NCI-H2081 treated with DMSO at 0.1 percent for 48 hours (cell line): ENCODE measurements around the gene DDX1.
"Not testable (repeated sequence)": the region's sequence is repeated elsewhere in the genome, so short reads cannot be mapped to it uniquely, and the experiment has no call there.

ENCODE experiments used
- DNase-seq: peaks from one replicate; lab custom pipeline; 2025; lab: John Stamatoyannopoulos, UW

Gene DDX1

DNA sequence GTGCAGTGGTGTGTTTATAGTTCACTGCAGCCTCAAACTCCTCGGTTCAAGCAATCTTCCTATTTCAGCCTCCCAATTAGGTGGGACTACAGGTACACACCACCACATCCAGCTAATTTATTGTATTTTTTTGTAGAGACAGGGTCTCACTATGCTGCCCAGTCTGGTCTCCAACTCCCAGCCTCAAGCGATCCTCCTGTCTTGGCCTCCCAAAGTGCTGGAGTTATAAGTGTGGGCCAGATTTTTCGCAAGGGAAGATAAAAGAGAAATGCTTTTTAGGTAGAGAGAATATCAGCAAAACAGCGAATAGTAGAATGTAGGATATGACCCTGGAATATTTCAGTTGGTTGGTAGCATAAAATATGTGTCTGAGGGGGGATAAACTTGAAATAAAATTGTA is 4.3 kb downstream of the DDX1 start:
- no peak for DNase-seq

- DNase-seq: no peak
Measured at GRCh38 chr2:15596350-15596749, 4.7 kb downstream of the DDX1 start.

GRCh38 chr2:15596968-15597367 is 5.3 kb downstream of the DDX1 start:
- DNase-seq: no peak

GRCh38 chr2:15599994-15600393 is 8.3 kb downstream of the DDX1 start:
- no peak for DNase-seq

- no peak for DNase-seq
Measured at GRCh38 chr2:15601681-15602080, 10.0 kb downstream of the DDX1 start.

DNA sequence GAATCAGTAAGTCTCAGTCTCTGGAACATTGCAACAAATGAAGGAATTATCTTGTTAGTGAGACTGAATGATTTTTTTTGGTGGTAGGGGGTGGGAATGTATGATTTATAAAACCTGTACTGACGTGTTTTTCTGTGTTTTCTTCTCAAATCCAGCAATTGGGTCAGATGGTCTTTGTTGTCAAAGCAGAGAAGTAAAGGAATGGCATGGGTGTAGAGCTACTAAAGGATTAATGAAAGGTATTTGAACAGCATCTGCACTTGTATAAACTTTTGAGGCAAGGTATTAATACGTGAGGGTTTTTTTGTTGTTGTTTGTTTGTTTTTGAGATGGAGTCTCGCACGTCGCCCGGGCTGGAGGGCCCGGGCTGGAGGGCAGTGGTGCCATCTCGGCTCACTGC is 10.7 kb downstream of the DDX1 start:
- no peak for DNase-seq

DNA sequence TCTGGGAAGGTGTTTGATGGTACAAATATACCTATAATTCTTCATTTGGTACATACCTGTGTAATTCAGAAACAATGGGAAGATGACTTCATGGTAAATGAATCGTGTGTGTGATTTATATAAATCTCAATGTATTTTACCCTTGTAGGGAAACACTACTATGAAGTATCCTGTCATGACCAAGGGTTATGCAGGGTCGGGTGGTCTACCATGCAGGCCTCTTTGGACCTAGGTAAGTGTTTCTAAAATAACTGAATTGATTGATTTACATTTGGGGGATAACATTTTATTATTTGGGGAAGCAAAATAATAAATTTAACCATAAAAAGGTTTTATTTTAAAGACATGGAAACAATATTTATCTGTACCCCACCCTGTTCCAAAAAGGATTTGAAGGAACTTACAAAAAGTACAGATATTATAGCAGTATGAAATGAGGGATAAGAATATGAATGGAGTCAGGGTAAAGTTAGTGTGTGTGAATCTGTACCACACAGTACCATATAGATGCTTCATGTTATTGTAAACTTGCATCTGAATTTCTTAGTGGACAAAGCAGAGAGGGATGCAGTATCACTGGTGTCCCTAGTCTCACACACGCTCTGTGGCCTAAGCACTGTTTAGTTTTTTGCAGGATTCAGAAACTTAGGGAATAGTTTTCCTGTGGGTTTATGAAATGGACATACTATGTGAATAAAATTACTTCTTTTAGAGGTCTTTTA is 11.5 kb downstream of the DDX1 start:
- DNase-seq: no peak

DNA sequence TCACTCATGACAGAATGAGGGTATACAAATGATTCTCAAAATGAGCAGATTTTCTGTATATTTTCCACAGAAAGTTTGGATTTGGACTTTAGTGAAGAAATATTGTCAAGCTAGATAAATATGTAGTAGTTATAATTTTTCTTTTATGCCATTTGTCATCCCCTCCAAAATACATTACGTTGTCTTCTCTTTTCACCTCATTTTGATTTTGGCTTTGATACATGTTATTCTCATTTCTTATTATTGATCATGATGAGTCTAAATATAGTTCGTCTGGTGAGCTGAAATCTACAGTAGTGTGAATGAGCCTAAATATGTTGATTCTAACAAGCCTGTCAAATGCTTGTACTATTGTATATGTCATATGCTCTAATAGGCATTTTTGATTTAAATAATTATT is 12.3 kb downstream of the DDX1 start:
- DNase-seq: no peak

DNA sequence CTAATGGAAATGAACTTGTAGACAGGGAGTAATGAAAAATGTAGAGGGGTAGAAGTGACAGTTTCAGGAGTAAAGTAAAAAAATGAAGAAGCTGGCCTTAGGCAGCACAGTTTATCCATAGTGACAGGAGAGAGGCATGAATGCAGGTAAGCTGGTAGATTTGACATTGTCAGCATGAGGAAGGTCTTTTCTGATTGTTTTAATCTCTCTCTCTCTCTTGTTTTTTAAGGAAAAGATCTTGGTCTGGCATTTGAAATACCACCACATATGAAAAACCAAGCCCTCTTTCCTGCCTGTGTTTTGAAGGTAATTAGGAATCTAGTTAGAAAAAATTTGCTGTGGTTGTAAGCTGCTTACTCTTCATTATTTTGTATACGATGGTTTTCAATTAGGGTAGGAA is 14.1 kb downstream of the DDX1 start:
- no peak for DNase-seq

GRCh38 chr2:15606481-15607441 is 15.1 kb downstream of the DDX1 start:
- DNase-seq: no peak

- DNase-seq: no peak
Measured at GRCh38 chr2:15607709-15608391, 16.2 kb downstream of the DDX1 start.

DNA sequence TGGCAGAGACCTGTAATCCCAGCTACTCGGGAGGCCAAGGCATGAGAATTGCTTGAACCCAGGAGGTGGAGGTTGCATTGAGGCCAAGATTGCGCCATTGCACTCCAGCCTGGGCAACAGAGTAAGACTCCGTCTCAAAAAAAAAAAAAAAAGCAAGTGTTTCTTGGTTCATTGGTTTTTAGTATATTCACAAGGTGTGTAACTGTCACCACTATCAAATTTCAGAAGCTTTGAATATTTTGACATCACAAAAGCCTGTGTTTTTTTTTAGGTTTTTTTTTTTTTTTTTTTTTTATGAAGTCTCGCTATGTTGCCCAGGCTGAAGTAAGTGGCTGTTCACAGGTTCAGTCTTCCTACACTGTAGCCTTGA is 16.7 kb downstream of the DDX1 start:
- DNase-seq: no peak

DNA sequence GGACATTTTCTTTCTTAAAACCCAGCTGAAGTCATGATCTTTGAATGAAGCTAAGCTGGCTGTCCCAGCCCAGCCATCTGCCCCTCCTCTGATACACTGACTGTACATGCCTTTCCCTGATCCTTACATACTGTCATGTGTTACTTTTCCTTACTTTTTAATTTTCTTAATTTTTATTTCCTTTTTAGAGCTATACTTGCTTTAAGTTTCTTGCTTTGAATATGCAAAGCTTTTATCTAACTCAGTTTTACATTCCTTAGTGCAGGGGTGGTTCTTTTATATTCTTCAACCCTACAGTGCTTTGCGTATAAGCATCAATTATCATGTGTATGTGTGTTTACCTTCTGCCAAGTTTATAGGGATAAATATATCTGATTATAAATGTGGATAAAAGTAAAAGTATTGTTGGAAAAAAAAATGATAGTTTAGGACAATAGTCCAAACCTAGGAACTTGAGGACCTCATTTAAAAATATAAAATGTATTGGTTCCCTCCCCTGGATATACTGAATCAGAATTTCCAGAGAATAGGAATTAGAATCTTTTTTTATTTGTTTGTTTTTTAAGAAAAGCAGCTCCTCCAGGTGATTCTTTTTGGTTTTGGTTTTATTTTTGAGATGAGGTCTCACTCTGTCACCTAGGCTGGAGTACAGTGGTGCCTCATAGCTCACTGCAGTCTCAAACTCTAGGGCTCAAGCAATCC is 17.8 kb downstream of the DDX1 start:
- DNase-seq: no peak

DNA sequence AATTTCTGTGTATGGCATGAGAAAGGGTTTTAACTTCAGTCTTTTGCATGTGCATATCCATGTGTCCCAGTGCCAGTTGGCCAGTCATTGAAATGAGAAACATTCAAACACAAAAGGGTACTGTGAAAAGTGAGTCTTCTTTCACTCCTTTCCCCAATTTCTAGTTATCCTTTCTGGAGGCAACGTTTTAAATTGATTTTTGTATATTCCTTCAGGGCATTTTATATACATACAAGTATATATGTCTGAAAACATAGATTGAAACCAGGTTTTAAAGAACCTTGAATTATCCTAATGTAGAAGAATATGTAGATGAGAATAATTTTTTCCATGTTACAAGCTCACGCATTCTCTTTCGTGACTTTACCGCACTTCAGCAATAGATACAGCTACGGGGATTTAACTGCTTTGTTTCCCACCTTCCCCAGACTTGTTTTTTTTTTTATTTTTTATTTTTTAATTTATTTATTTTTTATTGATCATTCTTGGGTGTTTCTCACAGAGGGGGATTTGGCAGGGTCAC is 18.8 kb downstream of the DDX1 start:
- no peak for DNase-seq

GRCh38 chr2:15612101-15612500 is 20.4 kb downstream of the DDX1 start:
- DNase-seq: not testable (repeated sequence)

DNA sequence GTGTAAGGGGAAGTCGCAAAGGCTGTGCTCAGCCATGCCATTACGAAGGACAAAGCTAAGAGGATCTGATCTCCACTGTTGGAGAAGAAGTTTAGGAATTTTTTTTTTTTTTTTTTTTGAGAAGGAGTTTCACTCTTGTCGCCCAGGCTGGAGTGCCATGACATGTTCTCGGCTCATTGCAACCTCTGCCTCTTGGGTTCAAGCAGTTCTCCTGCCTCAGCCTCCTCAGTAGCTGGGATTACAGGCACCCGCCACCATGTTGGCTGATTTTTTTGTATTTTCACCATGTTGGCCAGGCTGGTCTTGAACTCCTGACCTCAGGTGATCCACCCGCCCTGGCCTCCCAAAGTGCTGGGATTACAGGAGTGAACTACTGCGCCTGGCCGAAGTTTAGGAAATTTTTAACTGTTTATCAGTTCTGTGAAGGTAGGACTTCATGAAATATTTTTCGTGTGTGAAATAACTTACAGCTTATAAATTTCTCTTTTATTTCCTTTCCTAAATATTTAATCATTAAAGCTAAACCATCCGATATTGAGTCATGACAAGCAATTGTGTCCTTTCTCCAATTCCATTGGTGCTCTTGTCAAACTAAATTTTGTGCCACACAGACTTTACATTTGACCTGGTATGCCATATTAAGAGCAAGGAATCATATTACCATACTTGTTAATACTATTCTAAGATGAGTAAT is 22.2 kb downstream of the DDX1 start:
- DNase-seq: no peak

- no peak for DNase-seq
Measured at GRCh38 chr2:15614545-15615300, 23.1 kb downstream of the DDX1 start.

GRCh38 chr2:15615301-15615920 is 23.7 kb downstream of the DDX1 start:
- DNase-seq: no peak

GRCh38 chr2:15616429-15616828 is 24.8 kb downstream of the DDX1 start:
- no peak for DNase-seq
